SK-N-SH treated with all-trans-retinoic acid at 6 μM for 48 hours (cell line): ENCODE measurements around the gene YIF1A.

Source experiments
- ARNTL ChIP-seq: fragments of 450-650 bp; formaldehyde crosslinking; IDR thresholded peaks from 2 replicates; pipeline ENCODE4 v1.5.0; 2020; ENCODE audit warnings: low read depth, mild to moderate bottlenecking, moderate library complexity, borderline replicate concordance
- CREB5 ChIP-seq: fragments of 250-450 bp; sonication (Bioruptor Pico); IDR thresholded peaks from 2 replicates; pipeline ENCODE4 v1.5.1; 2020; ENCODE audit warnings: low read depth, mild to moderate bottlenecking, moderate library complexity
- OSR1 ChIP-seq: fragments of 250-450 bp; sonication (Bioruptor Pico); IDR thresholded peaks from 2 replicates; pipeline ENCODE4 v1.8.0; 2022; ENCODE audit warnings: moderate library complexity, mild to moderate bottlenecking, inconsistent platforms
- PPARA ChIP-seq: fragments of 250-450 bp; sonication (Bioruptor Pico); IDR thresholded peaks from 2 replicates; pipeline ENCODE4 v1.5.0; 2020; ENCODE audit warnings: mild to moderate bottlenecking, borderline replicate concordance
- RARB ChIP-seq: fragments of 250-450 bp; sonication (Bioruptor Pico); IDR thresholded peaks from 2 replicates; pipeline ENCODE4 v1.8.0; 2021; ENCODE audit warnings: mild to moderate bottlenecking, moderate library complexity
- SNAI2 ChIP-seq: fragments of 250-450 bp; sonication (Bioruptor Pico); IDR thresholded peaks from 2 replicates; pipeline ENCODE4 v1.5.0; 2020; ENCODE audit warnings: mild to moderate bottlenecking, moderate library complexity
- TSHZ2 ChIP-seq: fragments of 250-450 bp; sonication (Bioruptor Pico); IDR thresholded peaks from 2 replicates; pipeline ENCODE4 v1.5.0; 2020; ENCODE audit warnings: mild to moderate bottlenecking, moderate library complexity
- ZFP3 ChIP-seq: fragments of 250-450 bp; sonication (Bioruptor Pico); IDR thresholded peaks from 2 replicates; pipeline ENCODE4 v1.5.0; 2020; ENCODE audit warnings: mild to moderate bottlenecking, moderate library complexity

GRCh38 chr11:66312549-66313320 lies 23.8 kb upstream of the YIF1A start:
- TF ChIP-seq ZFP3 (CRISPR knock-in tag) (no peak), PPARA (CRISPR knock-in tag) (no peak), RARB (no peak), SNAI2 (CRISPR knock-in tag) (no peak), ARNTL (CRISPR knock-in tag) (no peak), CREB5 (no peak), OSR1 (no peak), TSHZ2 (CRISPR knock-in tag) (peak; percentile 77; the same call in 1 of the 2 replicates)
